Activated CD4-positive, alpha-beta T cell treated with anti-CD3 and anti-CD28 coated beads, Interleukin-2, amount 50 U/mL, for 4 hours (primary cell): ENCODE results near the gene METTL1.
A peak's percentile ranks its signal among the peaks of the same experiment; 100 is the strongest.

Experiments used
- DNase-seq, 2 experiments: peaks; one replicate each; pipeline ENCODE4 v3.0.0-alpha.2; 2020

METTL1 gene

DNA sequence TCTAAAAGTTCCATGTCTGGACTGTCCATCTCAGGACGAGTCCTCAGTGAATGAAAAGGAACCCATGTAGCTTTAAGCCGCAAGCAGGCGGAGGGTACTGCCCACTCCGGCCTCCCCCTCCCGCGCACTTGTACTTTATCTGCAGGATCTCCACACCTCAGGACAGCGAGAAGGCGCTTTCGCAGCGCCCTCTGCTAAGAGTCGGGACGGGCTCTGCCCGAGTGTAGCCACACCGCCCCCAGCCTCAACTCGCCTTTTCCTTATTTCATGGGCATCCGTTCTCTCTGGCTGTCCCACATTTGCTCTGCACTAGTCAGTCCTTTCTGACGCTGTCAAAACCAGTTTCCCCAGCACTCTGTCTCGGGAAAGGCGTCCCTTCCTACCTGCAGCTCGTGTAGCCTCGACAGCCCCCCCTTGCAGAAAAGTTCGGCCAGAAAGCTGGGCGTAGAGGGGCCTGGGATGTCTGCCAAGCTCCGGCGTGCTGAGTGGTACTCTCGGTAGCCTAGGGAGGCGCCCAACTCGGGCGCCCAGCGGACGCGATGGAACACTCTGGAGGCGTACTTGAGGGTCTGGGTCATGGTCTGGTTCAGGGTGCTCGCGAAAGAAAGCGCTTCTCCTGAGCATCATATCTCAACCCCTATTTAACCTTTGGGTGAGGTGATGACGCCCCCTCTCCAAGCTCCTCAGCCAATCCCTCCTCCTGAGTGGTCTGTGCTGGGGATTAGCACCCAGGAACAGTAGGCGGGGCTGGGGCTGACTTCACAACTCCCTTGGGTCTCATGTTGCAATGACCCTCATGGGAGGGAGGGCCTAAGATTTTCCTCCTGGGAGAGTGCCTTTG lies 5.2 kb downstream of the METTL1 start, which contains the start of gene CYP27B1:
Gene CYP27B1 (minus strand): TSS at position 615 of the 841 bp plus-strand sequence. CDS start 37 bp downstream, at position 578.
- no peak for DNase-seq

- no peak for DNase-seq
These were observed 6.0 kb downstream of the METTL1 start for GRCh38 chr12:57765698-57766463.

DNA sequence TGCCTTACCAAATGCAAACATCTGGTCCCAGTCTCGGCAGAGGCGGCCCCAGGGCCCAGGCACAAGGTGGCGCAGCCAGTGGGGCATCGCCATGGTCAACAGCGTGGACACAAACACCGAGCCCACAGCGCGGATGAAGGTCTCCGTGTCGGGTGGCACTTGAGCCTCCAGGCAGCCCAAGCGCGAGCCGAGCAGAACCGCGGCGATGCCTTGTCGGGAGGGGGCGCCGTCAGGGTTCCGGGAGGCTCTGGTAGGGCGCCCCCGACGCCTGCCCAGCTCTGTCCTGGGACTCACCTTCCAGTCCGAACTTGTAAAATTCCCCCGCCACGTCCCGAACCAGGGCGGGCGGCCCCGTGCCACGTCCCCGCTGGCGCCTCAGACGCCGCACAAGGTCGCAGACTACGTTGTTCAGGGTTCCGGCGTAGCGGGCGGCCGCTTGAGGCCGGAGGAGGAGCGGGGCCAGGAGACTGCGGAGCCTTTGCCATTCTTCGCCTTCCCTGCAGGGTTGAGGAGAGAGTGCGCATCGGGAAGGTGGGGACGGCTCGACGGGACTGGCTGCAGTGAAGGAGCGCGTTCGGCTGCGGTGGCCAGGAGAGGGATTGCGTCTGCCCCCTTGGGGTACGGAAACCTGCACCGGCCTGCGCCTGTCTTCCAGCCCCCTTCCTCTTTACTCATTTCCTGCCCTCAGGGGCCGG lies 6.8 kb downstream of the METTL1 start:
- DNase-seq: peak; percentile 54 to 55

DNA sequence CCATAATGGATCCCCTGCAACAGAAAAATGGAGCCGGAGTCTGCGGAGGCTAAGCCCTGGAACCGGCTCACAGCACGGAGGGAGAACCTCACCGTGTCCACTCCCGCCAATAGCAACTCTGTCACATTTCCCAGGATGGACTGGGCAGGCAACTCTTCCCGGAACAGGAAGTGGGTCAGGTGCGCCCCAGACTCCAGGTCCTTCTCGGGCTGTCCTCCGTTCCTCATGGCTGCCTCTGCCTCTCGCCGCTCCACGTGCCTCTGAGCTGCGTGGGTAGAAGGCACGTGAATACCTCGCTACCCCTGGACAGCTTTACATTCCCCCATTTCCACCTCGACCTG lies 7.3 kb downstream of the METTL1 start:
- DNase-seq: no peak

DNA sequence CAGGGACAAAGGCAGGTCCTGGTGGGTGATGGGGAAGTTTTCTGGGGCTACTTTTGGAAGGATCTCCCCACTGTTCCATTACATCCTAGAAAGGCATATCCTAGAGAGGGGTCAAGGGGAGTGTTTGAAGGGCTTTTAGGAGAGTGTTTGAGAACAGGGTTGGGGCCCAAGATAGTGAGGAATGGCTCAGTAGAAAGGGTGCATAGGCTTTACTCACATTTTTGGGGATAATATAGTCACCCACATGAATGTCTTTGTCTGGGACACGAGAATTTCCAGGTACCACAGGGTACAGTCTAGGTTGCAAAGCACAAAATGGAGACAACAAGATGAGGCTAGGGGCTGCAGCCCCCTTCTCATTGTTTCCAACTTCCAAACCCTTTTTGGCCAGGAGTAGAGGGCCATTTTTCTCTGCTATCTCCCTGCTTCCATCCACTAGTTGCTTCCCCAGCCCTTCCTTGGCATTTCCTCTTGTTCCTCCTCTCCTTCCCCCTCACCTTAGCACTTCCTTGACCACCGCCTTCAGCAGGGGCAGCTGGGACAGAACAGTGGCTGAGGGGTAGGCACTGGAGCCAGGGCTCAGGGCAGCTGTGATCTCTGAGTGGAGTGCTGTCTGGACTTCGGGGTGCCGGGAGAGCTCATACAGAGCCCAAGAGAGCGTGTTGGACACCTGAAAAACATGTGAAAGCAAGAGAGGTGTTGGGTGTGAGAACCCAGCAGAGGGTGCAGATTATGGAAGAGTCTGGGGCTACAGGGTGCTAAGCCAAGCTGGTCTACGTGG lies 7.8 kb downstream of the METTL1 start:
- no peak for DNase-seq

- DNase-seq: no peak
These were observed 9.4 kb downstream of the METTL1 start for GRCh38 chr12:57762463-57762862.

DNA sequence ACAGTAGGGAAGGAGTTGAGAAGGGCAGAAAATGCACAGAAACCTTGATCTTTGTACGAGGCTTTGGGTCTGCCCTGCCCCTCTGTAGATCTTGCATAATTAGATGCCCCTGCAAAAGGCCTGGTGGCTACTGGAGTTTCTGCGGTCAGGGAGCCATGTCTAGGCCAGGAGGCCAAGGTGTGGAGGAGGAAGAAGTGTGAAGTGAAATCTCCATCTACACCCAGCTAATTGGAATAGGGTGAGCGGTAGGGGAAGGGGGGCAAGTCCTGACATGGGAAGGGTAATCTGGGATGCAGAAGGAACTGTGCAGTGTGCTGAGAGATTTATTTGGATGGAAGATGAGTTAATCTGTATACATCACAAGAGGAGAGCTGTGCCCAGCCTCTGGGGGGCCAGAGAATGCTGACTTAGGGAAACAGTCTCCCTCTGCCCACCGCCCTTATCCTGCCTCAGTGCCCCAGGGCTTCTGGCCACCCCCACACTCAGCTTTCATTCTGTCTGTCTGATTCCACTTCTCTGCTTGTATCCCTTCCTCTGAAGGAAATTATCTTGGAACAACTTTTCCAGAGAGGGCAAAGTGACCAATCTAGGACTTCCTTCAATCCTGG lies 10.4 kb downstream of the METTL1 start:
- no peak for DNase-seq

DNA sequence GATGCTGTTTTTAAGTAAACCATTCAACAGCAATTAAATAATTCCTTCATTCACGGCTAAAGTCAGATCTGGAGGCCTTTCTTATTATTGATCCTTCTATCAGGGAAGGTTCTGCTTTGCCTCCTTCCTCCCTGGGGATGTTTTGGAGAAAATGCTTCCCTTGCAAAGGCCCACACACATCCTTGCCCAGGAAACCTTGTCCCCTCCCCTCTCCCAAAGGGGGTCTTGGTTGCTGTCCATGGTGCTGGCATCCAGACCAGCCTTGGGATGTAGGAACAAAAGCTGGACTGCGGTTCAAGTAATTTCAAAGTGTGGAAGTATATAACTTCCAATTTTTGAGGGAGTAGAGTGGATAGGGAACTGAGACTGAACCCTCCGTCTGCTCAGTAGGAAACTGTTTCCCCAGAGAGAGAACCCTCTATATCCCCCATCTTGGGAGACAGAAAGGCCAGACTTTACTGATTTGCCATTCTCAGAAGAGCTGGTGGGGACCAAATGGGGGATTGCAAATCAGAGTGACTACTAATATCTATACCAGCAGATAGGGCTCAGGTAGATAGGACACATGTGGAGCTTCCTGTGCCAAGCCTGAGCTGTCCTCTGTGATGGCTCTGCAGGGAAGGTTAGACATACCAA lies 11.4 kb downstream of the METTL1 start:
- no peak for DNase-seq

GRCh38 chr12:57759360-57759980 lies 12.4 kb downstream of the METTL1 start:
- peak; percentile 41 to 43 for DNase-seq

DNA sequence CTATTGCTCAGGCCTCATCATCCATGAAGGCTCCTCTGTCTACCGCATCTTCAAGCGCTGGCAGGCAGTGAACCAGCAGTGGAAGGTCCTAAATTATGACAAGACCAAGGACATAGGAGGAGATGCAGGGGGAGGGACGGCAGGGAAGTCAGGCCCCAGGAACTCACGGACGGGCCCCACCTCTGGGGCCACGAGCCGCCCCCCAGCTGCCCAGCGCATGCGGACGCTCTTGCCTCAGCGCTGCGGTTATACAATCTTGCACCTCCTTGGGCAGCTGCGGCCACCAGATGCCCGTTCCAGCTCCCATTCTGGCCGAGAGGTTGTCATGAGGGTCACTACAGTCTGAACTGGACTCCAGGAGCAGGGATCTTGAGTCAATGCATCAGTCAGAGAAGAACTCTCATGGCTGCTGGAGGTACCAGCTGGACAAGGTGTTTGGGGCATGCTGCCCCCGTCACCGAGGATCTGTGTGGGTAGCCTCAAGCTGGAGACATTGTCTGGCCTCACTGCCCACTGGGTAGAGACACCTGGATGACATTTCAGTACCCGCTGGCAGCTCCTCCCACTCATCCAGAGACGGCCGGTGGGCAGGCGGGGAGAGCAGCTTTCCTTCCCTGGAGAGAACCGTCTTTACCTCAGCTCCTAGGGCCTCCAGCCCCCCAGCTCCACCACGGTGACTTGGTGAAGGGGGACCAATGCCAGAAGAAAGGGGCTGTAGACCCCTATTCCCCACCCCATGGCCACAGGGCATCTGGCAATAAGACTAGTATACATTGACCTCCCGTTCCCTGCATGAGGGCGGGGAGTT lies 13.1 kb downstream of the METTL1 start:
- no peak for DNase-seq

- no peak for DNase-seq
These were observed 14.1 kb downstream of the METTL1 start for GRCh38 chr12:57757771-57758170.

- peak; percentile 63 to 67 for DNase-seq
These were observed 15.2 kb downstream of the METTL1 start for GRCh38 chr12:57756406-57757341.

DNA sequence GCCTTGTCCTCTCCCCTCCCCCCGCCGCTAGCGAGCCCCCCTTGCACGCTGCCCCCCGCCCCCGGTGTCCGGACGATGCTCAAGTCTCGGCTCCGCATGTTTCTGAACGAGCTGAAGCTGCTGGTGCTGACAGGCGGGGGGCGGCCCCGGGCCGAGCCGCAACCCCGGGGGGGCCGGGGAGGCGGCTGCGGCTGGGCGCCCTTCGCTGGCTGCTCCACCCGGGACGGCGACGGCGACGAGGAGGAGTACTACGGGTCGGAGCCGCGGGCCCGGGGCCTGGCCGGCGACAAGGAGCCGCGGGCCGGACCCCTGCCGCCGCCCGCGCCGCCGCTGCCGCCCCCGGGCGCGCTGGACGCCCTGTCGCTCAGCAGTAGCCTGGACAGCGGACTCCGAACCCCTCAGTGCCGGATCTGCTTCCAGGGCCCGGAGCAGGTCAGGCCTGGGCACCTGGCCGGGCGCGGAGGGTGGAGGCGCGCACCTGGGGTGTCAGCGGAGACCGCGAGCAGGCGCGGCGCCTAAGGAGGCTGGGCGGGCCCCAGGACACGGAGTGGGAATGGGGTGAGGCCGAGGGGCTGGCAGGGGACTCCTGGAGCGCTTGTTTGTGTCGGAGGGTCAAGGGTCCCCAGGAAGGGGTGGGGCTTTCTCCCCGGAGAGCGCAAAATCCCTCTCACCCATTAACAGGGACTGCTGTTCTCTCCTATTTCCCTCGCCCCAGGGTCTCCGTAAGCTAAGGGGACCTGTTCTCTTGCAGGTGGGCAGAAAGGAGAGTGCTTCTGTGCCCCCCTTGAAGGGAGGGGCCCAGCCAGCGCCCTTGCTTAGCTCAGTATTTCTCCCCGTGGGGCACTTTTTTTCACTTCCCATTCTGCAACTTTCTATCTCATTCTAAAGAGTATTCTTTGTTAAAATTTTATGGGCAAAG lies 16.2 kb downstream of the METTL1 start:
- DNase-seq: no peak

DNA sequence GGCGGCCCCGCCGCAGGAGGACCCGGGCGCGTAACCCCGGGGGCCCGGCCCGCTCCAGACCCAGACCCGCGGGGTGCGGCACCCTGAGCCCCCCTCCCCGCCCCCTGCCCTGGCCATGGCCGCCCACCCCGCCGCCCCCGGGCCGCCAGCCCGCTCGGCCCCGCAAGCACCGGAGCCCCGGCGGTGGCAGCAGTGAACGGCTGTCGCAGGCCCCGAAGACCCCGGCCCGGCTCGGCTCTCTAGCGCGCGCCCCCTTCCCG lies 16.8 kb downstream of the METTL1 start:
- DNase-seq: no peak

- DNase-seq: peak; percentile 81 to 85
These were observed 17.3 kb downstream of the METTL1 start, which contains the start of gene MARCHF9 for GRCh38 chr12:57754411-57755193. MARCHF9 (plus strand) TSS chr12:57755103; CDS start chr12:57755529, 426 bp downstream.

DNA sequence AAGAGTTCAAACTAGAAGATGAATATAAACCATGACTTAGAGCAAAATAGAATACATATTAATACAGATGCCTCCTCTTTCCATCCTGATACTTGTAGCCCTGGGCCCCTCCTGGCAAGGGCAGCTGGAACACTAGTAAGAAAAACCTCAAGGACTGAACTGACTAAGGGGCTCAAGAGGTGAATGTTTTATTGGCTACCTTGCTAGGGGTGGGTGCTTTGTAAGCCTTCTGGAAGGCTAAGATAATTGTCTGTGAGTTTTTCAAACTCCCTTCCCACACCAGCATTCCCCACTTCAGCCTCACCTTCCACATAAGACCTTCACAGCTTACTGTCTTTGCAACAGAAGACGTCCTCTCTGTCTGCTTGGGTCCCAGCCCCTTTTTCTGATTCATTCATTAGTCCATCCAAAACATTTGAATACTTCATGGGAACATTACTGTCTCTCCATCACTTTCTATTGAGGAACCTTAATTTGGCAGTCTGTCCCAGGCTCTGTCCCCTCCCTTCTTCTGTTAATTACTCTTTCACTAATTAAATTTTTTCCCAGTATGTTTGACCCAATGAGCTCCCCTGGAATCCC lies 18.1 kb downstream of the METTL1 start:
- no peak for DNase-seq

DNA sequence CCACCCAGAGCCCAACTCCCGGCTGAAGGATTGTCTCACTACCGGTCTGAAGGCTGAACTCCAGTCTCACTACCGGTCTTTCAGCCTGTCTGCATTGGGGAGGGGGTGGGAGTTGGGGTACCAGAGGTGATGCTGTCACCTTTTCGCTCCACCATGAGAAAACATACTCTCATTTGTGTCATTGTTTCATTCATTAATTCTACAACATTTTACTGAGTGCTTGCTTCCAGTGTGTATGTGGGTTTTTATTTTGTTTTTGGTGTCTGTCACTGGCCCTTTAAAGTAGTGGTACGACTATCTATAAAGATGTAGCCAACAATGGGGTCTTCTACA lies 19.3 kb downstream of the METTL1 start:
- DNase-seq: no peak
